Neutrophil (primary cell): ENCODE data around the gene DHX32.
"Not testable (repeated sequence)": the region's sequence is repeated elsewhere in the genome, so short reads cannot be mapped to it uniquely, and the experiment has no call there.

Experiments
- H3K27ac ChIP-seq: fragments of 200-600 bp; sonication (generic); 2 replicates; pipeline ENCODE4 v1.5.1; 2016; ENCODE audit warnings: mild to moderate bottlenecking, moderate library complexity
- H3K27me3 ChIP-seq: fragments of 200-600 bp; sonication (generic); 2 replicates; pipeline ENCODE4 v1.6.0; 2016; ENCODE audit warnings: mild to moderate bottlenecking
- H3K36me3 ChIP-seq: fragments of 200-600 bp; sonication (generic); 2 replicates; pipeline ENCODE4 v1.5.1; 2017
- H3K4me1 ChIP-seq, 2 experiments: fragments of 200-600 bp in 1 of 2; sonication (generic) in 1 of 2; 1 replicate in 1 of 2; 2 replicates in 1 of 2; pipeline versions ENCODE4 v1.5.1 to v1.6.1; 2013 to 2016; ENCODE audit warnings: low read depth in 1 of 2, low read length in 1 of 2, mild to moderate bottlenecking in 1 of 2, moderate library complexity in 1 of 2; ENCODE audit not compliant: control insufficient read depth in 1 of 2, insufficient read depth in 1 of 2
- H3K4me3 ChIP-seq, 2 experiments: fragments of 200-600 bp in 1 of 2; sonication (generic) in 1 of 2; 1 replicate in 1 of 2; 2 replicates in 1 of 2; pipeline ENCODE4 v1.5.1; 2013 to 2016; ENCODE audit warnings: low read depth in 1 of 2, low read length in 1 of 2, mild to moderate bottlenecking in 1 of 2, moderate library complexity in 1 of 2
- H3K9me3 ChIP-seq: fragments of 200-600 bp; sonication (generic); 2 replicates; pipeline ENCODE4 v1.5.1; 2016
- TF ChIP-seq, protein P1 (sequence below): fragments of 200-600 bp; sonication (generic); IDR thresholded peaks from 2 replicates; pipeline ENCODE4 v1.5.1; 2016; ENCODE audit warnings: antibody characterized with exemption

The DHX32 gene

DNA sequence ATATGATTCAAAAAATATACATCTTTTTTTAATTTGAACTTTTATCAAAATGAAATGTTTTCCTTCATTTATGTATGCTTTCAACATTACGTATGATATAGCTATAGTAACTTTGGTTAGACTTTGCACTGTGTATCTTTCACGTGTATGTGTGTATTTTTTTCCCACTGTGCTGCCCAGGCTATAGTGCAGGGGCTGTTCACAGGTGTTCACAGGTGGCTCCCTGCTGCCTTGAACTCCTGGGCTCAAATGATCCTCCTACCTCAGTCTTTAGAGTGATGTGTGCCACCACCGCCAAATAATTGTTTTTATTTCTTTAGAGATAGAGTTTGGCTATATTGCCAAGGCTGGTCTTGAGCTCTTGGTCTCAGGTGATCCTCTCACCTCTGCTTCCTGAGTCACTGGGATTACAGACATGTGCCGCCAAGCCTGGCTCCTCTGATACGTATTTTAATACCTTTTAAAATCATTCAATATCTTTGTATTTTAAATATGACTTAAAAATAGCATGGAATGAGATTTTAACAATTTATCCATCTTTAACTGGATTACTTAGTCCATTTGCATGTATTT lies 44.3 kb upstream of the DHX32 start:
- H3K4me1 ChIP-seq, result no peaks in the 10 kb centered on the region
- H3K36me3 ChIP-seq, result no peaks in the 10 kb centered on the region
- H3K4me3 ChIP-seq, result no peak overlapping the region
- H3K9me3 ChIP-seq, result no peaks in the 10 kb centered on the region
- H3K27me3 ChIP-seq, result no peaks in the 10 kb centered on the region
- no peak overlapping the region for H3K27ac ChIP-seq
- TF ChIP-seq, protein P1, sequence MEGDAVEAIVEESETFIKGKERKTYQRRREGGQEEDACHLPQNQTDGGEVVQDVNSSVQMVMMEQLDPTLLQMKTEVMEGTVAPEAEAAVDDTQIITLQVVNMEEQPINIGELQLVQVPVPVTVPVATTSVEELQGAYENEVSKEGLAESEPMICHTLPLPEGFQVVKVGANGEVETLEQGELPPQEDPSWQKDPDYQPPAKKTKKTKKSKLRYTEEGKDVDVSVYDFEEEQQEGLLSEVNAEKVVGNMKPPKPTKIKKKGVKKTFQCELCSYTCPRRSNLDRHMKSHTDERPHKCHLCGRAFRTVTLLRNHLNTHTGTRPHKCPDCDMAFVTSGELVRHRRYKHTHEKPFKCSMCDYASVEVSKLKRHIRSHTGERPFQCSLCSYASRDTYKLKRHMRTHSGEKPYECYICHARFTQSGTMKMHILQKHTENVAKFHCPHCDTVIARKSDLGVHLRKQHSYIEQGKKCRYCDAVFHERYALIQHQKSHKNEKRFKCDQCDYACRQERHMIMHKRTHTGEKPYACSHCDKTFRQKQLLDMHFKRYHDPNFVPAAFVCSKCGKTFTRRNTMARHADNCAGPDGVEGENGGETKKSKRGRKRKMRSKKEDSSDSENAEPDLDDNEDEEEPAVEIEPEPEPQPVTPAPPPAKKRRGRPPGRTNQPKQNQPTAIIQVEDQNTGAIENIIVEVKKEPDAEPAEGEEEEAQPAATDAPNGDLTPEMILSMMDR, result no peak

DNA sequence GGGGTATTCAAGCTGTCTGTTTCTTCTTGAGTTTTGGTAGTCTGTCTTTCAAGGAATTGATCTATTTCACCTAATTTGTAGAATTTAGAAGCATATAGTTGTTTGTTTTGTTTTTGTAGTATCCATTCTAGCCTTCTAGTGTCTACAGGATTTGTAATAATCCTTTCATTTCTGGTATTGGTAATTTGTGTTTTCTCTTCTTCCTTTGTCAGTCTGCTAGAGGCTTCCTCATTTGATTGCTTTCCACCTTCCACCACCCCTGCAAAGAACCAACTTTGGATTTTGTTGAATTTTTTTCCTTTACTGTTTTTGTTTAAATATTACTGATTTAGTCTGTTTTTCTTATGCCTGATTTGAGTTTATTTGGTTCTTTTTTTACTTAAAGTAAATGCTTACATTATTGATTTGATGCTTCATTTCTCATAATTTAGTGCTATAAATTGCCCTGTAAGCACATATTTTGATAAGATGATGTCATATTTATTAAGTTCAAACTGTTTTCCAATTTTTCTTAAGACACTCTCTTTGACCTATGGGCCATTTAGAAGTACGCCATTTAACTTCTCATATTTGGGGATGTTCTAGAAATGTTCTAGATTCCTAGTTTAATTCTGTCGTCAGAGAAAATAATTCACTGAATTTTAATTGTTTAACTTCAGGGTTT lies 40.7 kb upstream of the DHX32 start:
- H3K4me3 ChIP-seq, H3K27ac ChIP-seq, H3K36me3 ChIP-seq, H3K4me1 ChIP-seq, H3K27me3 ChIP-seq, H3K9me3 ChIP-seq: not testable (repeated sequence)

DNA sequence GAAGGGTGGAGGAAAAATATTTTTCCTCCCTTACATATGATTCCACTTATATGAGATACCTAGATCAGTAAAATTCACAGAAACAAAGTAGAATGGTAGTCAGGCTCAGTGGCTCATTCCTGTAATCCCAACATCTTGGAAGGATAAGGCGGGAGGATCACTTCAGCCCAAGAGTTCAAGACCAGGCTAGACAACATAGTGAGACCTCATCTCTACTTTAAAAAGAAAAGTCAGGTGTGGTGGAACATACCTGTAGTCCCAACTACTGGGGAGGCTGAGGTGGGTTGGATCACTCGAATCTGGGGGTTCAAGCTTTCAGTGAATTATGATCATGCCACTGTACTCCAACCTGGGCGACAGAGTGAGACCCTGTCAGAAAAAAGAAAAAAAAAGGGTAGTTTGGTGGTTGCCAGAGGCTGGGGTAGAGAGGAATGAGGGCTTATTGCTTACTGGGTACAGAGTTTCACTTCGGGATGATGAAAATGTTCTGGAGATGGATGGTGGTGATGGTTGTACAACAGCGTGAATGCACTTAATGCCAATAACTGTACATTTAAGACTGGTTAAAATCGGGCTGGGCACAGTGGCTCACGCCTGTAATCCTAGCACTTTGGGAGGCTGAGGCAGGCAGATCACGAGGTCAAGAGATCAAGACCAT lies 36.7 kb upstream of the DHX32 start:
- not testable (repeated sequence) for H3K27ac ChIP-seq, H3K4me3 ChIP-seq, H3K9me3 ChIP-seq, H3K36me3 ChIP-seq, H3K27me3 ChIP-seq, H3K4me1 ChIP-seq

DNA sequence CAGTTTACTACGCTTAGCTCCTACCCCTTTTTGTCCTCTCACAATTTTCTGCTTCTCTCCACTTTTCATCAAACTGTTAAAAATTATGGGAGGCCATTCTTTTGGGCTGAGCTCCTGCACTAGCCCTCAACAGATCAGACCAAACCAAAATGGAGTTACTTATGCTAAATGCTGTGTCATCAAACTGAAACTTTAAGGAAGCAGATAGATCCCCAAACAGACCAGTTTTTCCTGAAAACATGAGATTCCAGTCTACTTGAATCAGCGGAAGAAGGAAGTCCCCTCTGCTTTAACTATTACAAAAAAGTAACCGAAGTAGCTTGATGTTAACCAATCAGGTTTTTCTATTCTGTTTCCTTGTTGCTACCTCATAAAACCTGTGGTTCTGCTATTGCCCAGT lies 35.9 kb upstream of the DHX32 start:
- no peaks in the 10 kb centered on the region for H3K4me1 ChIP-seq
- H3K36me3 ChIP-seq, result no peaks in the 10 kb centered on the region
- TF ChIP-seq, protein P1, result no peak
- H3K4me3 ChIP-seq, result no peak overlapping the region
- no peak overlapping the region for H3K27ac ChIP-seq
- no peaks in the 10 kb centered on the region for H3K9me3 ChIP-seq
- no peaks in the 10 kb centered on the region for H3K27me3 ChIP-seq

DNA sequence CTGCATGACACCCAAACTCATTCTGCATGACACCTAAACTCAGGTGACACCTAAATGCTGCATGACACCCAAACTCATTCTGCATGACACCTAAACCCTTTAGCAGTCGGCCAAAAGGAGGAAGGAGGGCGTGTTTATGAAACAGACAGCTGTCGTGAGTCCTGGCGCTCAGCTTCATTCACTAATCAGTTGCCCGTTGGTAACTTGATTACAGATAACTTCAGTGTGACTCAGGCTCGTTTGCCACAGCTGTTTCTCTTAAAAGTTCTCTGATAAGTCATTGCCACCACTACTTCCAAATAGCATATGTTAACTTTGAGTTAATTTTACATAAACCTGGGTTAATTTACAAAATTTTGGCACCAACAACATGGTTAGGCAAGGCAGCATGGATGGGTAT lies 32.2 kb upstream of the DHX32 start:
- not testable (repeated sequence) for H3K36me3 ChIP-seq, H3K27ac ChIP-seq, H3K4me3 ChIP-seq, H3K9me3 ChIP-seq, H3K4me1 ChIP-seq, H3K27me3 ChIP-seq

DNA sequence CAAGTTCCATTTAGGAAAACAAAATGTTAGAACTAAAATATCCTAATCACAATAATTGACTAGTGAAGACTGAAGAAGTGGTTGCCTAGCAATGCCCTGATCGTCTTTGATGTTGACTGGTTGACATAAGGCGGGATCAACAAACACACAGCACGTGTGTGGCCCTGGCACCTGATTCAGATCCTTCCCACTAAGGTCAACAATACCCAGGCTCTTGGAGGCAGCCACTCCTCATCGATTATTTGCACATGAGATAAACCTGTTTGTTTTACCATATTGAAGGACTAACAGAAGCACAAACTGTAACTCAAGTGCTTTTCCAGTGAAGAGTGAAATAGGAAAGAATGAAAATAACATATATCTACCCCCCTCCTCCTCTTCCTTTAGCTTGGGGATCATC lies 30.9 kb upstream of the DHX32 start:
- Histone ChIP-seq H3K27ac (no peak overlapping the region), H3K9me3 (no peaks in the 10 kb centered on the region), H3K36me3 (no peaks in the 10 kb centered on the region), H3K27me3 (no peaks in the 10 kb centered on the region), H3K4me3 (no peak overlapping the region), H3K4me1 (no peaks in the 10 kb centered on the region)
- TF ChIP-seq, protein P1, result no peak

DNA sequence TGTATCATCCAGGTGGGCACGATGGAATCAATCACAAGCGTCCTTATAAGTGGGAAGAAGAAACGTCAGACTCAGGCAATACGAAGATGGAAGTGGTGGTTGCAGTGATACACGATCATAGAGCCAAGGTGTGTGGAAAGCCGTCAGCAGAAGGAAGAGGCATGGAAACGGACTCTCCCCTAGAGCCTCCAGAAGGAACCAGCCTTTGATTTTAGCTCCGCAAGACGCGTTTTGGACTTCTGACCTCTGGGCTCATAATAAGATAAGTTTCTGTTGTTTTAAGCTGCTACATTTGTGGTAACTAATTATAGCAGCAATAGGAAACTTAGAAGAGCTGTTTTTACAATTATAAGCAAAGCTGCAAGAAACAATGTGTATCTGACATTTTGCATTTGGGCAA lies 30.1 kb upstream of the DHX32 start:
- TF ChIP-seq, protein P1, result no peak
- H3K36me3 ChIP-seq, result no peaks in the 10 kb centered on the region
- no peaks in the 10 kb centered on the region for H3K4me1 ChIP-seq
- no peak overlapping the region for H3K4me3 ChIP-seq
- no peaks in the 10 kb centered on the region for H3K9me3 ChIP-seq
- H3K27me3 ChIP-seq, result no peaks in the 10 kb centered on the region
- no peak overlapping the region for H3K27ac ChIP-seq

DNA sequence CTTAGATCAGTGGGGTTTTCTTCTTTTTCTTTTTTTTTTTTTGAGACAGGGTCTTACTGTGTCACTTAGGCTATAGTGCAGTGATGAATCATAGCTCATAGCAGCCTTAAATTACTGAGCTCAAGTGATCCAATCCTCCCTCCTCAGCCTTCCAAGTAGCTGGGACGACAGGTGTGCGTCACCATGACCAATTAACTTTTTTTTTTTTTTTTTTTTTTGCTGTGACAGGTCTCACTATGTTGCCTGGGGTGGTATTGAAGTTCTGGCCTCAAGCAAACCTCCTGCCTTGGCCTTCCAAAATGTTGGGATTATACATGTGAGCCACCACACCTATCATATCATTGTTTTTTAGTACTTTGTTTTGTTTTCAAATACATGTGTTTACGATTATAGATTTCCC lies 28.4 kb upstream of the DHX32 start:
- not testable (repeated sequence) for H3K4me3 ChIP-seq, H3K4me1 ChIP-seq, H3K36me3 ChIP-seq, H3K27me3 ChIP-seq, H3K9me3 ChIP-seq, H3K27ac ChIP-seq

DNA sequence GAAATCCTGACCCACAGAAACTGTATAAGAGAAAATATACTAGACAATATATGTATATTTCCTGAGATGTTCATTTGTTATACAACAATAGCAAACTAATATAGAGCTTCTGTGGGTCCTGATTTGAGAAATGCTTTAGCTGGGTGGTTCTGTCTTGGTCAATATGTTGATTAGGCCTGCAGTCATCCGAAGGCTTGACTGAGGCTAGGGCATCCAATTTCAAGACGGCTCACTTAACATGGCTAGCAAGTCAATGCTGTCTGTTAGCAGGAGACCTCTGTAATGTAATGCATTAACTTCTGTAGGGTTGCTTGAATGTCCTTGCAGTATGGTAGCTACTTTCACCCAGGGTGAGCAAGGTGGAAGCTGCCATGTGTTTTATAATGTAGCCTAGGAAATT lies 27.7 kb upstream of the DHX32 start:
- not testable (repeated sequence) for H3K36me3 ChIP-seq, H3K27ac ChIP-seq, H3K27me3 ChIP-seq, H3K9me3 ChIP-seq, H3K4me1 ChIP-seq, H3K4me3 ChIP-seq

DNA sequence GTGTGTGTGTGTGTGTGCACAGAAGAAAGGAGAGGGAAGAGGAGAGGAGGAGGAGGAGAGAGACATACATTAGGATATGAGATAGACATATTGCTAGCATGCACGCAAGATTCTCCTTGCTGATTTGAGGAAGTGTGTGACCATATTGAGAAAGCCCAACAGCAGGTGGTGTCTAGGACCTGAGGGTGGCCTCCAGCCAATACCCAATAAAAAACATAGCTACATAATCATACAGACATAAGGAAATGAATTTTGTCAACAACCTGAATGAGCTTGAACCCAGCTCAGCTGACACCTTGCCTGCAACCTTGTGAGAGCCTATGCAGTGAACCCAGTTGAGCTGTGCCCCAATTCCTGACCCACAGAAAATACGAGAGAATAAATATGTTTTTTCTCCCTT lies 26.5 kb upstream of the DHX32 start:
- H3K27ac ChIP-seq, H3K27me3 ChIP-seq, H3K36me3 ChIP-seq, H3K4me1 ChIP-seq, H3K9me3 ChIP-seq, H3K4me3 ChIP-seq: not testable (repeated sequence)
